Vagina (tissue), 2 donors: Measurements from ENCODE around the gene NTF3. TPM values are rescaled to one million over a fixed set of nuclear protein-coding genes. Genes with fewer than 3 reads are reported as not detected.

ENCODE experiments used
- DNase-seq, 2 donors: peaks; one replicate each; pipeline ENCODE4 v3.0.0-alpha.2; 2017; ENCODE audit errors: extremely low spot score in 2 of 2
- H3K27ac ChIP-seq: fragments of 200-600 bp; sonication (generic); one replicate; pipeline ENCODE4 v1.5.1; 2019
- H3K27me3 ChIP-seq: fragments of 200-600 bp; sonication (generic); one replicate; pipeline ENCODE4 v1.5.1; 2019
- H3K36me3 ChIP-seq, 2 donors: fragments of 200-600 bp; sonication (generic); one replicate each; pipeline ENCODE4 v1.5.1; 2017 to 2019
- H3K4me1 ChIP-seq: fragments of 200-600 bp; sonication (generic); one replicate; pipeline ENCODE4 v1.5.1; 2019
- H3K4me3 ChIP-seq, 2 donors: fragments of 200-600 bp; sonication (generic); 1 replicate in 1 of 2; 2 replicates in 1 of 2; pipeline ENCODE4 v1.5.1; 2016 to 2019
- H3K9me3 ChIP-seq: fragments of 200-600 bp; sonication (generic); one replicate; pipeline ENCODE4 v1.5.1; 2019
- CTCF ChIP-seq, 3 experiments: fragments of 450-650 bp in 2 of 3; fragments of 200-600 bp in 1 of 3; sonication (generic) in 1 of 3; IDR thresholded peaks; one replicate each; pipeline ENCODE4 v1.5.1; 2017 to 2019; ENCODE audit warnings: antibody characterized with exemption in 3 of 3, mild to moderate bottlenecking in 2 of 3, moderate library complexity in 2 of 3
- POLR2A ChIP-seq, 2 donors: fragments of 450-650 bp; IDR thresholded peaks; one replicate each; pipeline ENCODE4 v1.6.1; 2017; ENCODE audit warnings: antibody characterized with exemption in 2 of 2, mild to moderate bottlenecking in 2 of 2, moderate library complexity in 2 of 2
- POLR2AphosphoS5 ChIP-seq, 2 donors: sonication (generic); formaldehyde crosslinking; IDR thresholded peaks; one replicate each; pipeline ENCODE4 v1.9.0; 2017; ENCODE audit warnings: antibody characterized with exemption in 2 of 2, mild to moderate bottlenecking in 2 of 2, low read depth in 1 of 2; ENCODE audit not compliant: insufficient read depth in 1 of 2
- intact Hi-C: fragments of 100-400 bp; cut with DNase I; formaldehyde crosslinking; loops from one replicate; pipeline ENCODE4 v1.15.1; 2023
- total RNA-seq: library from RNA; depleted of rRNA; stranded (reverse); fragments of >200 nt; gene quantifications from one replicate; pipeline ENCODE4 v1.2.3, GENCODE V29; 2016

The NTF3 gene
- total RNA-seq, 1 donor from 2014 or later, result 1.7 TPM

GRCh38 chr12:5507944-5508343 is 76.0 kb downstream of the NTF3 start:
- Histone ChIP-seq H3K4me3 (no peak overlapping the region), H3K27ac (no peak overlapping the region), H3K27me3 (no peaks in the 10 kb centered on the region), H3K36me3 (no peaks in the 10 kb centered on the region), H3K9me3 (no peaks in the 10 kb centered on the region), H3K4me1 (peaks cover 11% of the 10 kb centered on the region)
- intact Hi-C loops, result no loop called here
- peak; percentile 37 to 74 for DNase-seq
- TF ChIP-seq CTCF (IDR thresholded peaks at IDR 0.05) (no peak), POLR2AphosphoS5 (IDR thresholded peaks at IDR 0.05; ENCODE audit: insufficient read depth in 1 of 2, low read depth in 1 of 2) (no peak), POLR2A (IDR thresholded peaks at IDR 0.05) (no peak)

GRCh38 chr12:5509102-5509501 is 77.2 kb downstream of the NTF3 start:
- no peak for TF ChIP-seq POLR2AphosphoS5 (IDR thresholded peaks at IDR 0.05; ENCODE audit: insufficient read depth in 1 of 2, low read depth in 1 of 2)
- no peak for TF ChIP-seq CTCF (IDR thresholded peaks at IDR 0.05)
- no peak for TF ChIP-seq POLR2A (IDR thresholded peaks at IDR 0.05)
- intact Hi-C loops, result no loop called here
- no peaks in the 10 kb centered on the region for H3K36me3 ChIP-seq
- no peak for DNase-seq
- no peaks in the 10 kb centered on the region for H3K27me3 ChIP-seq
- no peak overlapping the region for H3K4me3 ChIP-seq
- H3K9me3 ChIP-seq, result no peaks in the 10 kb centered on the region
- H3K4me1 ChIP-seq, result peaks cover 11% of the 10 kb centered on the region
- no peak overlapping the region for H3K27ac ChIP-seq

GRCh38 chr12:5509557-5509956 is 77.6 kb downstream of the NTF3 start:
- peak; percentile 61 to 67 for DNase-seq
- TF ChIP-seq CTCF (IDR thresholded peaks at IDR 0.05) (no peak), POLR2AphosphoS5 (IDR thresholded peaks at IDR 0.05; ENCODE audit: insufficient read depth in 1 of 2, low read depth in 1 of 2) (no peak), POLR2A (IDR thresholded peaks at IDR 0.05) (no peak)
- no peak overlapping the region for H3K27ac ChIP-seq
- H3K9me3 ChIP-seq, result no peaks in the 10 kb centered on the region
- H3K4me1 ChIP-seq, result peaks cover 11% of the 10 kb centered on the region
- no peaks in the 10 kb centered on the region for H3K27me3 ChIP-seq
- no peaks in the 10 kb centered on the region for H3K36me3 ChIP-seq
- intact Hi-C loops, result no loop called here
- no peak overlapping the region for H3K4me3 ChIP-seq

- Histone ChIP-seq H3K36me3 (no peaks in the 10 kb centered on the region), H3K27ac (no peak overlapping the region), H3K4me3 (no peak overlapping the region), H3K4me1 (peaks cover 11% of the 10 kb centered on the region), H3K27me3 (no peaks in the 10 kb centered on the region), H3K9me3 (no peaks in the 10 kb centered on the region)
- intact Hi-C loops, result no loop called here
- TF ChIP-seq CTCF (IDR thresholded peaks at IDR 0.05) (no peak), POLR2A (IDR thresholded peaks at IDR 0.05) (no peak), POLR2AphosphoS5 (IDR thresholded peaks at IDR 0.05; ENCODE audit: insufficient read depth in 1 of 2, low read depth in 1 of 2) (no peak)
- DNase-seq, result peak; percentile 69 to 82
These were observed 78.4 kb downstream of the NTF3 start for GRCh38 chr12:5510251-5510805.

- H3K36me3 ChIP-seq, result no peaks in the 10 kb centered on the region
- no peak overlapping the region for H3K27ac ChIP-seq
- TF ChIP-seq POLR2A (IDR thresholded peaks at IDR 0.05) (no peak), CTCF (IDR thresholded peaks at IDR 0.05) (no peak), POLR2AphosphoS5 (IDR thresholded peaks at IDR 0.05; ENCODE audit: insufficient read depth in 1 of 2, low read depth in 1 of 2) (no peak)
- intact Hi-C loops, result no loop called here
- H3K9me3 ChIP-seq, result no peaks in the 10 kb centered on the region
- no peaks in the 10 kb centered on the region for H3K27me3 ChIP-seq
- DNase-seq, result peak in 1 of 2 donors; percentile 40
- no peak overlapping the region for H3K4me3 ChIP-seq
- H3K4me1 ChIP-seq, result peaks cover 11% of the 10 kb centered on the region
These were observed 79.3 kb downstream of the NTF3 start for GRCh38 chr12:5511256-5511643.
